HT-29 (cell line): ENCODE measurements around the gene ACYP2. TPM values are rescaled to one million over a fixed set of nuclear protein-coding genes. Genes with fewer than 3 reads are reported as not detected.
"Not testable (repeated sequence)": the region's sequence is repeated elsewhere in the genome, so short reads cannot be mapped to it uniquely, and the experiment has no call there.

Source experiments
- DNase-seq: peaks from one replicate; pipeline ENCODE4 v3.0.0-alpha.2; 2015; ENCODE audit warnings: low spot score
- total RNA-seq: library from RNA; depleted of rRNA; stranded (reverse); fragments of >200 nt; shearing (Covaris generic); gene quantifications from 2 replicates; pipeline ENCODE4 v1.2.3, GENCODE V29; 2014; rRNA removed

The ACYP2 gene
- 5.1 and 8.4 TPM in 2 replicates for total RNA-seq

- DNase-seq = peak; percentile 96
Measured at GRCh38 chr2:54115284-54116137, at the start of gene ACYP2. ACYP2 (plus strand) TSS chr2:54115615.

- DNase-seq = no peak
Measured at GRCh38 chr2:54065891-54066290, 49.5 kb upstream of the ACYP2 start.

GRCh38 chr2:54067851-54068375, 47.5 kb upstream of the ACYP2 start:
- no peak for DNase-seq

GRCh38 chr2:54072483-54072882, 42.9 kb upstream of the ACYP2 start:
- DNase-seq = not testable (repeated sequence)

- peak; percentile 43 for DNase-seq
Measured at GRCh38 chr2:54073796-54074195, 41.6 kb upstream of the ACYP2 start.

GRCh38 chr2:54074606-54075341, 40.6 kb upstream of the ACYP2 start:
- DNase-seq = no peak

- no peak for DNase-seq
Measured at GRCh38 chr2:54076586-54076985, 38.8 kb upstream of the ACYP2 start.

- DNase-seq = no peak
Measured at GRCh38 chr2:54077088-54077900, 38.1 kb upstream of the ACYP2 start.

- DNase-seq = no peak
Measured at GRCh38 chr2:54079331-54079730, 36.1 kb upstream of the ACYP2 start.

GRCh38 chr2:54081574-54081973, 33.8 kb upstream of the ACYP2 start:
- DNase-seq = no peak

- DNase-seq = no peak
Measured at GRCh38 chr2:54083021-54083420, 32.4 kb upstream of the ACYP2 start.

GRCh38 chr2:54083445-54083844, 32.0 kb upstream of the ACYP2 start:
- no peak for DNase-seq

GRCh38 chr2:54084600-54084999, 30.8 kb upstream of the ACYP2 start:
- DNase-seq = peak; percentile 36

GRCh38 chr2:54085069-54085468, 30.3 kb upstream of the ACYP2 start:
- no peak for DNase-seq

GRCh38 chr2:54086157-54086556, 29.3 kb upstream of the ACYP2 start:
- no peak for DNase-seq

GRCh38 chr2:54088191-54088634, 27.2 kb upstream of the ACYP2 start:
- DNase-seq = no peak

GRCh38 chr2:54088719-54089118, 26.7 kb upstream of the ACYP2 start:
- DNase-seq = no peak

GRCh38 chr2:54090521-54091117, 24.8 kb upstream of the ACYP2 start:
- no peak for DNase-seq

GRCh38 chr2:54092940-54093339, 22.5 kb upstream of the ACYP2 start:
- no peak for DNase-seq

GRCh38 chr2:54095406-54095805, 20.0 kb upstream of the ACYP2 start:
- DNase-seq = not testable (repeated sequence)

- DNase-seq = not testable (repeated sequence)
Measured at GRCh38 chr2:54096141-54096540, 19.3 kb upstream of the ACYP2 start.
